ENCODE results near the gene ASPM.

The ASPM gene

DNA sequence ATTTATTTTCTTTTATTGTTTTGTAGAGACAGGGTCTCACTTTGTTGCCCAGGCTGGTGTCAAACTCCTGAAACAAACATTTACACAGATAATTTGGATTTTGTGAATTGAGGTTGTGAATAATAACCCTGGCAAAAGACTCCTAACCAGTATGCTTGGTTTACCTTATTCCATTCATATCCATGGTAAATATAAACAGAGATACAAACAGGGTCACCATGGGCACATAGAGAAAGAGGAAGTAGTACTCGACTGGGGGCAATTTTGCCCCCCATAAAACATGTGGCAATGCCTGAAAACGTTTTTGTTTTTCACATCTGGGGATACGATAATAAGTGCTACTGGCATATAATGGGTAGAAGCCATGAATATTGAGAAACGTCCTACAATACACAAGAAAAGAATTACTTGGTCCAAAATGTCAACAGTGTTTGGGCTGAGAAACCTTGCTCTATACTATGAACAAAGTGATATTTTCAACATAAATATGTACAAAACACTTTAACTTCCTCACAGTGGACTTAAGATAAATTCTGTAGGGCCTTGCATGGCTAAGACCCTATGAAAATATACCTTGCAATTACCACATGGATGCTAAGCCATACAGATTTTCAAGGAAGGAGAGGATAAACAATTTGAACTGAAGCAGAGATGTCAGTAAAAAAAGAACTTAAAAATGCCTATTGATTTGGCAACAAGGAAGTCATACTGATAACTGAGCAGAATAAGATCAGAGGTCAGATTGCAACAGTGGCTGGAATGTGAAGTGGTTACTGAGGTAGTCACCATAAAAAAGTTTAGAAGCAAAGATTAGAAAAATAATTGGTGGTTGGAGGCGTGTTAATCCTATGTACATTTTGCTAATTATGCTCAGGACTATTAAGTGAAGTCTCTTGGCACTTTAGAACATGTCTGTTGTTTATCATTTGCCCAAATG, 27.4 kb upstream of the ASPM start:
- Histone ChIP-seq H4K20me1 (ENCODE audit: insufficient read depth, low read length) (no peaks in the 10 kb centered on the region), H3K36me3 (replicated peaks; ENCODE audit: insufficient read depth, low read length) (no peaks in the 10 kb centered on the region), H3K27me3 (replicated peaks; ENCODE audit: insufficient read depth, low read length) (no peaks in the 10 kb centered on the region), H3K9me3 (replicated peaks; ENCODE audit: insufficient read depth, low read length) (no peaks in the 10 kb centered on the region), H3K27ac (ENCODE audit: low read length) (no peak overlapping the region), H3F3A (ENCODE audit: insufficient read depth, low read length) (no peaks in the 10 kb centered on the region), H3K9ac (ENCODE audit: low read length) (no peak overlapping the region), H3K4me3 (ENCODE audit: low read length) (no peak overlapping the region), H3K9me2 (replicated peaks; ENCODE audit: insufficient read depth, low read length) (no peaks in the 10 kb centered on the region), H3K4me1 (ENCODE audit: low read length) (no peaks in the 10 kb centered on the region), H2AFZ (ENCODE audit: low read length) (no peak overlapping the region), H3K79me2 (ENCODE audit: low read length) (no peaks in the 10 kb centered on the region), H3K4me2 (ENCODE audit: low read depth, low read length) (no peak overlapping the region)
- no peak for DNase-seq
- TF ChIP-seq EZH2 (optimal IDR thresholded peaks at IDR 0.05; ENCODE audit: low read depth, low read length) (no peak), EZH2phosphoT487 (IDR thresholded peaks at IDR 0.05; ENCODE audit: low read length) (no peak)
- TF ChIP-seq, protein P1, sequence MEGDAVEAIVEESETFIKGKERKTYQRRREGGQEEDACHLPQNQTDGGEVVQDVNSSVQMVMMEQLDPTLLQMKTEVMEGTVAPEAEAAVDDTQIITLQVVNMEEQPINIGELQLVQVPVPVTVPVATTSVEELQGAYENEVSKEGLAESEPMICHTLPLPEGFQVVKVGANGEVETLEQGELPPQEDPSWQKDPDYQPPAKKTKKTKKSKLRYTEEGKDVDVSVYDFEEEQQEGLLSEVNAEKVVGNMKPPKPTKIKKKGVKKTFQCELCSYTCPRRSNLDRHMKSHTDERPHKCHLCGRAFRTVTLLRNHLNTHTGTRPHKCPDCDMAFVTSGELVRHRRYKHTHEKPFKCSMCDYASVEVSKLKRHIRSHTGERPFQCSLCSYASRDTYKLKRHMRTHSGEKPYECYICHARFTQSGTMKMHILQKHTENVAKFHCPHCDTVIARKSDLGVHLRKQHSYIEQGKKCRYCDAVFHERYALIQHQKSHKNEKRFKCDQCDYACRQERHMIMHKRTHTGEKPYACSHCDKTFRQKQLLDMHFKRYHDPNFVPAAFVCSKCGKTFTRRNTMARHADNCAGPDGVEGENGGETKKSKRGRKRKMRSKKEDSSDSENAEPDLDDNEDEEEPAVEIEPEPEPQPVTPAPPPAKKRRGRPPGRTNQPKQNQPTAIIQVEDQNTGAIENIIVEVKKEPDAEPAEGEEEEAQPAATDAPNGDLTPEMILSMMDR (IDR thresholded peaks at IDR 0.05; ENCODE audit: low read length), result no peak

DNA sequence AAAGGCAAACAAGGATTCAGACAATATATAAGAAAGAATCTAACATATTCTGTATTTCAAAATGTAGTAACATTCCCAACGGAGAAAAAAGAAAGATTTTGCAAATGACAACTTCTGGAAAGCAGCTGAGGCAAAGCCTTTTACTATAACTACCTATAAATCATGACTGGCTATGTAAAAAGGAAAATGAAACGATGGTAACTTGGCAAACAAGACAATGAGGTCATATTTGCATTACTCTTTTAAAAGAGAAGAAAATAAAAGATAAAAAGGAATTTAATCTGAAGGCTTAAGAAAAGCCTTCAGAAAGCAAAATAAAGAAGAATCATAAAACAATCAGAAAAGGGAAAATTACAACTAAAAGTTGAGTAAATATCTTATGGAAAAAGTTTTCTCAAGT, 25.1 kb upstream of the ASPM start:
- TF ChIP-seq EZH2 (optimal IDR thresholded peaks at IDR 0.05; ENCODE audit: low read depth, low read length), result no peak
- TF ChIP-seq, protein P1 (IDR thresholded peaks at IDR 0.05; ENCODE audit: low read length), result no peak
- TF ChIP-seq EZH2phosphoT487 (IDR thresholded peaks at IDR 0.05; ENCODE audit: low read length), result no peak
- Histone ChIP-seq H2AFZ (ENCODE audit: low read length) (no peak overlapping the region), H4K20me1 (ENCODE audit: insufficient read depth, low read length) (no peaks in the 10 kb centered on the region), H3K79me2 (ENCODE audit: low read length) (no peaks in the 10 kb centered on the region), H3K4me1 (ENCODE audit: low read length) (no peaks in the 10 kb centered on the region), H3K27ac (ENCODE audit: low read length) (no peak overlapping the region), H3K36me3 (replicated peaks; ENCODE audit: insufficient read depth, low read length) (no peaks in the 10 kb centered on the region), H3K9me3 (replicated peaks; ENCODE audit: insufficient read depth, low read length) (no peaks in the 10 kb centered on the region), H3K9ac (ENCODE audit: low read length) (no peak overlapping the region), H3K27me3 (replicated peaks; ENCODE audit: insufficient read depth, low read length) (no peaks in the 10 kb centered on the region), H3K4me3 (ENCODE audit: low read length) (no peak overlapping the region), H3K9me2 (replicated peaks; ENCODE audit: insufficient read depth, low read length) (no peaks in the 10 kb centered on the region), H3K4me2 (ENCODE audit: low read depth, low read length) (no peak overlapping the region), H3F3A (ENCODE audit: insufficient read depth, low read length) (no peaks in the 10 kb centered on the region)
- no peak for DNase-seq

DNA sequence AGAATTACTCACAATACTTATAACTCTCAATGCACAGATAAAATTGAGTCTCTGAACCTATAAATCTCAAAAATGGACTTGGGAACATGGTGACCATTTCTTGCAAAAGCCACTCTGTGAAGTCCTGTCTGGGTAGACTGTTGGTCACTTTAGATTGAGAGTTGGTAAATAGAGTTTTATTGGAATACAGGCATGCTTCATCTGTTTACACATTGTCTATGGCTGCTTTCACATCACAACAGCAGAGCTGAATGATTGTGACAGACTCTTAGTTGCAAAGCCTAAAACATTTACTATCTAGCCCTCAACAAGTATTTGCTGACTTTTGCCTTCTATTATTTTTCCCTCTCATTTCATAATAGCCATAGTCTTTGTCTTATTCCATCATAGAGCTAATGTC, 24.1 kb upstream of the ASPM start:
- Histone ChIP-seq H3K4me1 (ENCODE audit: low read length) (no peaks in the 10 kb centered on the region), H3K9me3 (replicated peaks; ENCODE audit: insufficient read depth, low read length) (no peaks in the 10 kb centered on the region), H3K9me2 (replicated peaks; ENCODE audit: insufficient read depth, low read length) (no peaks in the 10 kb centered on the region), H3K4me2 (ENCODE audit: low read depth, low read length) (no peak overlapping the region), H3K79me2 (ENCODE audit: low read length) (no peaks in the 10 kb centered on the region), H3F3A (ENCODE audit: insufficient read depth, low read length) (no peaks in the 10 kb centered on the region), H2AFZ (ENCODE audit: low read length) (no peak overlapping the region), H3K4me3 (ENCODE audit: low read length) (no peak overlapping the region), H4K20me1 (ENCODE audit: insufficient read depth, low read length) (no peaks in the 10 kb centered on the region), H3K9ac (ENCODE audit: low read length) (no peak overlapping the region), H3K36me3 (replicated peaks; ENCODE audit: insufficient read depth, low read length) (no peaks in the 10 kb centered on the region), H3K27me3 (replicated peaks; ENCODE audit: insufficient read depth, low read length) (no peaks in the 10 kb centered on the region), H3K27ac (ENCODE audit: low read length) (no peak overlapping the region)
- DNase-seq, result no peak
- TF ChIP-seq, protein P1 (IDR thresholded peaks at IDR 0.05; ENCODE audit: low read length), result no peak
- TF ChIP-seq EZH2 (optimal IDR thresholded peaks at IDR 0.05; ENCODE audit: low read depth, low read length), result no peak
- TF ChIP-seq EZH2phosphoT487 (IDR thresholded peaks at IDR 0.05; ENCODE audit: low read length), result no peak
